GM18502 (cell line): ENCODE results near the gene OSBPL7.
A peak's percentile ranks its signal among the peaks of the same experiment; 100 is the strongest.

Experiments used
- ATAC-seq: cut with Tn5 transposase; IDR thresholded peaks from one replicate; pipeline ENCODE4 v1.9.1; 2021; ENCODE audit warnings: mild to moderate bottlenecking; ENCODE audit not compliant: unreplicated experiment, poor library complexity

The OSBPL7 gene

DNA sequence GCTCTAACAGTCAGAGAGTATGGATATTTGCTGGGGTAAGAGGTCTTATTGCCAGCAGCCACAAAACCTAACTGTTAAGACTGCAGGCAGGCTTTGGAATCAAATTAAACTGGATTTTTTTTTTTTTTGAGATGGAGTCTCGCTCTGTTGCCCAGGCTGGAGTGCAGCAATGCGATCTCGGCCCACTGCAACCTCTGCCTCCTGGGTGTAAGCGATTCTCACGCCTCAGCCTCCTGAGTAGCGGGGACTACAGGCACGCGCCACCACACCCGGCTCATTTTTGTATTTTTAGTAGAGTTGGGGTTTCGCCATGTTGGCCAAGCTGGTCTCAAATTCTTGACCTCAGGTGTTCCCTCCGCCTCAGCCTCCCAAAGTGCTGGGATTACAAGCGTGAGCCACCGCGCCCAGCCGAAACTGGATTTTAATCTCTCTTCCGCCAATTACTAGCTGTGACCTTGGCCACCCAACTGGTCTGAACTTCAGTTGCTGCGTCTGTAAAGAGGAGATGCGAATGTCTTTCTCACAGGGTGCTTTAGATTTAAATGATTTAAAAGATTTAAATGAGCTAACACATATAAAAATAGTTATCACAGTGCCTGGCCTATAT lies 8.9 kb upstream of the OSBPL7 start:
- ATAC-seq = no peak

DNA sequence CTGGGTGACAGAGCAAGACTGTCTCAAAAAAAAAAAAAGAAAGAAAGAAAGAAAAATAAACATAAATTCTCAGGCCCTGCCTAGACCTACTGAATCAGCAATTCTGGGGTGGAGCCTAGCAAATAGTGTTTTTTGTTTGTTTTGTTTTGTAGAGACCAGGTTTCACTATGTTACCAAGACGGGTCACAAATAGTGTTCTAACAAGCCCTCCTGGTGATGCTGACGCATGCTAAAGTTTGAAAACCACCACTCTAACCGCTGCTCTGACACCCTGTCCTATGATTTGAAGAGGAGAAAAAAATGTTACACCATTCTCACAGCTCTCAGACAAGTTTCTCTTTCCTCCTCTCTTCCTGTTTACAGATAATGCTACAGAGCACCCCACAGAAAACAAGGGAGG lies 8.3 kb upstream of the OSBPL7 start:
- no peak for ATAC-seq

DNA sequence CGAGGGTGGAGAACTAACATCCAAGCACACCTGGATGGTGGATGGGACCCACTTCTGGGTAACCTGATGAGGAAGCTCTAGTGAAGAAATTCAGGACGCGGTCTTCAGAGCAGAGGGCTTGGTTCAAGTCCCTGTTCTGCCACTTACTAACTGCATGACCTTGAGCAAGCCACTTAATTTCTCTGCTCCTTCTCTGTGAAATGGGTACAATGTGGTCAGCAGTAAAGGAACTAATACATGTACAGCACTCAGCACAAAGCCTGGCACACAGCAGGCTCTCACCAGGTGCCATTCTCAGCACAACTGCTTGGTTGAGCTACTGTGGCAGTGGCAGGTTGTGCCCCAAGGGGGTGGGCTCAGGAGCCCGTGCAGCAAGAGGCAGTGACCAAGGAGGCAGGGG lies 1.9 kb upstream of the OSBPL7 start:
- no peak for ATAC-seq

DNA sequence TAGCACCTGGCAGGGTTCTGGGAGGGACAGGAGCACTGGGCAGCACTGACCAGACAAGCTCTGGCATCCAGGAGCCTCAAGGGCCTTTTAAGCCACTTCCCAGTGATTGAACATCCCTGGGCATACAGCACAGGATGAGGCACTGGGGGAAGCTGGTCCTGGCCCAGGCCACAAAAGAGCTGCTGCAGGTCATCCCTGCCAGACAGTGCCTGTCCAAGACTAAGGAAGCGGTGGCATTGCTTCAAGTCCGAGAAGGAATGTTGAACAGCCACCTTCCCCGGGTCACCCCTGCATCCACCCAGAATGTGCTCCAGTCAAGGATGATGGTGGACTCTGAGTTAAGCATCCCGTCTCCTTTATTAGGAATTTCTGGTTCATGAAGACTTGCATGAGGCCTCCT lies 1.2 kb upstream of the OSBPL7 start:
- ATAC-seq = no peak

DNA sequence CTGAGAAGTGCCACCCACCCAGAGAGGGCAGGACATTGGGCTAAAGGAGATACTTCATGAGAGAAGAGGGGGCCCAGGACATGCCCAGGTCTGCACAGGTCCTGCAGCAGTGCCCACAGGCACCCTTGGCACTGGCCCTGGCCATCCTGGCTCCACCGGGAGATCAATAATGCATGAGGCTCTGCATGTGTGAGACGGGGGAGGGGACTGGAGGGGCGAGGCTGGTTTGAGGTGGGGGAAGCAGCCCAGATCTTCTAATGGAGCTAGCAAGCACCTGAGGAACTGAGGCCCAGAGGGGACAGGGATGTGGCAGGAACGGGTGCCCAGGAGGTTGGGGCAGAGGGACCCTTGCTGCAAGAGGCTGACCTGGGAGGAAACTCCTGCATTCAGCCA lies 567 bp downstream of the OSBPL7 start:
- peak; percentile 12 for ATAC-seq

DNA sequence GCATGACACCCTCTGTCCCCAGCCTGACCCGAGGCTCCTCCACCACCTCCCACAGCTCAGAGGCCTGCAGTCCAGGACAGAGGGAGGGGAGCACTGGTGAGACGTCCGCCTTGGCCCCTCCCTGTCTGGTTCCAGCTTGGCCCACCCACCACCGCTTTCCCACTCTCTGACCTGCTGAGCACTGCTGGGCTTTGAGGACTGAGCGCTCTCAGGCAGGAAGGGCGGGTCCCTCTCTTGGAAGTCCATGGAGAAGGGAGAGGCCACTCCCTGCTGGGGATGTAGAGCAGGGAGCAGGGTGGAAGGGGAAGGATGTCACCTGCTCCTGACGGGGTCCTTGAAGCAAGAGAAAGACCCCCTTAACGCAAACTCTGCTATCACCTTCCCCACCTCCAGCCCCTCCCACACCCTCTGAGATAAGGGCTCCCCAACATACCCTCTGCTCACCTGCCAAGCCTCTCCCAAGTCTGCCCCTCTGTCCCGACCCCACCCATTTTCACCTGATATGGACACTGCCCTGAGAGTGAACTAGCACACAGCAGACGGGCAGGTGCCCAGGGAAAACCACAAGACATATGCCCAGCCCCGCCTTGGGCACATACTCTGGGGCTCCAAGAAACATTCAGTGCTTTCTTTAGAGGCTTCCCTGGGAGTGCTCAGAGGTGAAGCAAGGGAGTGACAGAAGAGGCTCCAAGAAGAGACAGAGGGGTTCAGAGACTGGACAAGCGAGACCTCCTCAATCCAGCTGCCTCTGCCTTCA lies 1.4 kb downstream of the OSBPL7 start:
- no peak for ATAC-seq

DNA sequence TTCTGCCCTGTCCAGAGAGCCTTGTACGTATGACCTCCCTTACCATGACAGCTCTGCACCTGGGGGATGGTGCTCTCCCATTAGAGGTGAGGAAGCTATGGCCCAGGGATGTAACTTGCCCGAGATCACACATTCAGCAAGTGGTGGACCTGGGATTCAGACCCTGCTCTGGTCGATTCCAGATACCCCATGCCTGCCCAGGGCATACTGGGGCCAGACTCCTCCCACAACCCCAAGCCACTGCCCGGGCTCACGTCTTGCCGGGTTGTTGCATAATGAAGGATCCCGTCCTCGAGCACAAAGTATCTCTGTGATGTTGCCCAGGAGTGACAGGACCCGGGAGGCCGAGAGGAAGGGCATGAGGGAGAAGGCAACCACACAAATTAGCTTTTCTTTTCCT lies 2.1 kb downstream of the OSBPL7 start:
- ATAC-seq = no peak

DNA sequence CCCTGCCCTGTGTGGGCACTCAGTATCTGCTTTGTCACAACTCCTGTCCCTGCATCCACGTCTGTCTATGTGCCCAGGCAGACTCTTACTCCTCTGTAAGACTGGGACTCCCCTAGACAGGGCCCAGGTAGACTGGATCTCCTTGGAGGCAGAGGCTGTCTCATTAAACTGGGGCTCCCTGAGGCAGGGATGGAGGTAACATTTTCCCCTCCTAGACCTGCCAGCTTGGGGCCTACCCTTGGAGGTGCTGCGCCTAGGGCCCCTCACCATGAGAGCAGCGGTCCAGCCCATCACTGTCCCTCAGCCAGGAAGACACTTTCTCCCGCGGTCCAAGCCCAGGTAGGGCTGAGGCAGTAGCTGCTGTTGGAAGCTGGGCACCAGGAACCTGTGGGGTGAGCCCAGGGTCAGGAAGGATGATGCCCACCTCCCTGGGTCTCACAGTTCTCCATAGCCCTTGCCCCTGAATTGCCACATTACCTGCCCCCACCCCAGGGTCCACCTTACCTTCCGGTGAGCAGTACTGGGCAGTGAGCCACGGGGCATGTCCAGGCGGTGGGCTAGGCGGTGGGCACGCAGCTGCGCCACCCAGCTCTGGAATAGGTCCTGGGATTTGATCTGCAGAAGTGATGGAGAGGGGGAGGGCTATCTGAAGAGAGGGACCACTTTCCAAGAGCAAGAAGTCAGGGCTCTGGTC lies 3.4 kb downstream of the OSBPL7 start:
- ATAC-seq = no peak

DNA sequence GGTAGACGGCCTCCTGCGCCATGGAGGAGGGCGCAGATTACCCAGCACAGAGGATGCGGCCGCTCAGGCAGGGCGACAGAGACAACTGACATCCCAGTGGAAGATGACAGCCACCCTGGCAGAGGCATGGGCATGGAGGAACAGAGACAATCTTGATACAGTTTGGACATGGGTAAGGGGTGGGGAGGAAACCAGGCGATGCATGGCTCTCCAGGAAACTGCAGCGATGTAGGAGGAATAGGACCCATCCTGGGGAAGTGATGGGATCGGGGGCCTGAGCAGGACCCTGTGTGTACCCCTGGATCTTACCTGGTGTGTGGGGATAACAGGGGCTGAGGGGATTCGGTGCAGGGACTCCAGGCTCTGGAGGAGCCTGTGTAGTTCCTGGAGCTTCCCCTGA lies 4.6 kb downstream of the OSBPL7 start:
- no peak for ATAC-seq

DNA sequence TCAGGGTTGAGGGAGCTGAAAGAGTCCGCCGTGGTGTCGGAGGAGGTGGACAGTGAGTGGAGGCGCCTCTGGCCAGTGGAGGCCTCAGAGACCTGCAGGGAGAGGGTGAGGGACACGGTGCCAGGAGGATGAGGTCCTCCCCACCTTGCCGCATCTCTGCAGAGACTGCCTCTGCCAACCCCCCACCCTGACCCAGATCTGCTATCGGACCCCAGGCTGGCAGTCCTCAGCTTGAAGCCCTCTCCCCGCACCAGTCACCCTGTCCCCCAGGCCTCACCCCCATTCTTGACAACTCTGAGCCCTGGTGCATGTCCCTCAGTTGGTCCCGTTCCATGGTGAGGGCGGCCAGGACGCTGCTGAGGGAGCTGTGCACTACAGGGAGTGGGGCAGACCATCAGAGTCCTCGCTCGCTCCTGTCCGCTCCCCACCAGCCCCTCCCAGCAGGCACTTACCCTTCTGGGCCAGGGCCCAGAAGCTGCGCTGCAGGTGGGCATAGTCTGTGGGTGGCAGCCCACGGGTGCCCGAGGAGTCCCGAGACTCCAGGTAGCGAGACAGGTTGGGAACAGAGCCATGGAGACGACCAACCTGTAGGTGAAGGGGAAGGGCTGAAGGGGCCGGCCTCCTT lies 5.4 kb downstream of the OSBPL7 start:
- ATAC-seq = no peak

DNA sequence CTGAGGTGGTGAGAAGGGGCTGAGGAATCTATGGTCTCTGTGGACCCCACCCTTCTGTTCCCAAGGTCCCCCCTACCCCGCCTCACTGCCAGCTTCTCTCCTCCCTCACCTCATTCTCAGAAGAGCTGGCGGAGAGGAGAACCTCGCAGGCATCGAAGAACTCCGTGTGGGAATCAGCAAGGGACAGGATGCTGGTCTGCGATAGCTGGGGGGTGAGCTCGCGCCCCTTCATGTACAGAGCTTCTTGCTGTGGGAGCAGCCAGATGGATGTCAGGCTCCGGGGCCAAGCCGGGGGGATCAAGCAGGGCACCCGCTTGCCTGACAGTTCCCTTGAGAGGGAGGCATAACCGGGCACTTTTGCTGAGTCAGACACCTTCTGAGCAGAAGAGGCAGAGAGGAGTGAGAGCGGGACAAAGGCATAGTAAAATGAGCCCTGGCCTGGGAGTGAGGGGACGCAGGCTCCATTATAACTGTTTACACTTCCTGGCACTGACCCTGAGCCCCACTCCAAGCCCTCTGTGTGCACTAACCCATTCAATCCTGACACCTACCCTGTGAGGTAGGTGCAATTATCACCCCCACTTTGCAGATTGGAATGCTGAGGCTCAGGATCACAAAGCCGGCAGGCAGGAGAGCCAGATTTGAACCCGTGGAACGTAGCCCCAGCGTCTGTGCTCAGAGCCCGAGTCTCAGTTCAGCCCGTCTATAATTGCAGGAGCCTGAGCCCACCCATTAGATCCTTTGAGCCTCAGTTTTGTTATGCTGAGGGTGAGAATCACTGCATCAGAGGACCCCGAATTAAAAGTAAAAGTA lies 6.3 kb downstream of the OSBPL7 start:
- ATAC-seq = no peak

DNA sequence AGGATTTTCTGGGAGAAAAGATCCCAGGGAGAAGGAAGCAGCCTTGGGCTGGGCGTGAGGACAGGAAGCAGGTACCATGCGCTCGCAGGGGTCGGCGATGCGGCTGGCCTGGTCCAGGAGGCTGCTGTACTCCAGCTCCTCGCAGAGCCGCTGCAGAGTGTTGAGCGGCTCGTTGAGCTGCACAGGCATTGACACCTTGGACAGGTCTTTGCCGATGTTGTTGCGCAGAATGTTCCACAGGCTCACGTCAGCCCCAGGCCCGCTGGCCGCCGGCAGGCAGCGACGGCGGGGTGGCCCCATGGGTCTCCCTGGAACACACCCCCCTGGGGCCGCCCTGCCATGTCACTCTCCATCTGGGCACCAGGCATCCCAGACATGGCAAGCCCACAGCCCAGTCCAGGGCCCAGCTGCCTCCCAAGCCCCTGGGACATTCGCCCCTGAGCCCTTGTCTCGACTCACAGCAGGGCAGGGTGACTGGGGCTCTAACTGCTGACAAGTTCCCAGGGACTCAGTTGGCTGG lies 8.0 kb downstream of the OSBPL7 start:
- no peak for ATAC-seq

DNA sequence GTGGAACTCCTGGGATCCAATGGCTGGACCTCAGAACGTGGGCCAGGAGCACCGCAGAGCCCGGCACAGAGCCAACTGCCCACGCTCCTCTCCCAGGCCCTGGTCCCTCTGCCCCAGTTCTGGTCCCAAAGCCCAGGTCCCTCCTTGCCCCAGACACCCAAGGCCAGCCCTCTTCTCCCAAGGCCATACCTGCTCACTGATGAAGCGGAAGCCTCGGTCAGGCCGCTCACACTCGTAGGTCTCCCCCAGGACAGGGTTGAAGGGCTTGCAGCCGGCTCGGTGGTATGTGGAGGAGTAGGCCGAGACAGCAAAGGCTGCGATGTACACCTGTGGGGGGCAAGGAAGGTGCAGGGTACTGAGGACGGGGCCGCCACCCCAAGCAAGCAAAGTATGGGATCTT lies 8.5 kb downstream of the OSBPL7 start:
- no peak for ATAC-seq

DNA sequence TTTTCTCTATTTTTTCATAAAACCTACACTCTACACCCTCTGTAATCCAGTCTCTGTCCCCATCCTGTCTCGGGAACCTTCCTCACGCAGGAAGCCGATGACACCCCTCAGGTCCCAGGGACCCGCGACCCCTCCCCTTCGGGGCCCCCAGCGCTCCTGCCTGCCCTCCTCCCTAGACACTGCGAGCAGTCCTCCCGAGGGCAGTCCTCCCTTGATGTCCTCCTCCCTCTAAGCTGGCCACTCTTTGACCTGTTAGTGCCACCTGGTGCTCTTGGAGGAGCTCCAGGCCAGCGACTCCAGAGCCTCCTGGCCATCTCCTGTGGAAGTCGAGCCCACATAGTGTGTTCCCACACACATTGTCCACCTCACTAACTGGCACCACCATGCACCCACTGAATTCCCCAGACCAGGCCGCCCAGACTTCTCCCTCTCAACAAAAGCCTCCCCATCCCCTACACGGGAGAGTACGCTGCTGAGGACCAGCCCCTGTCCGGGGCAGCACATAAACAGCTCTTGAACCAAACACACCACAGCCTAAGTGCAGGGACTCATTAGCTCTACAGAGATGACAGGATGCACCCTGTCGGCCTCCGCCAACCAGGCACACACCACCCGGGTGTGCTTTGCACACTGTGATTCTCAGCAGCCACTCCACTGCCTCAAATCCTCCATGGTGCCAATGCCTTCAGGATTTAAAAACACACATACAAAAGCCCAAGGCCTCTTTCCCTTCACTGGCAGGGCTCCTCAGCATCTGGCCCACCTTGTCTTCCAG lies 9.3 kb downstream of the OSBPL7 start:
- no peak for ATAC-seq

DNA sequence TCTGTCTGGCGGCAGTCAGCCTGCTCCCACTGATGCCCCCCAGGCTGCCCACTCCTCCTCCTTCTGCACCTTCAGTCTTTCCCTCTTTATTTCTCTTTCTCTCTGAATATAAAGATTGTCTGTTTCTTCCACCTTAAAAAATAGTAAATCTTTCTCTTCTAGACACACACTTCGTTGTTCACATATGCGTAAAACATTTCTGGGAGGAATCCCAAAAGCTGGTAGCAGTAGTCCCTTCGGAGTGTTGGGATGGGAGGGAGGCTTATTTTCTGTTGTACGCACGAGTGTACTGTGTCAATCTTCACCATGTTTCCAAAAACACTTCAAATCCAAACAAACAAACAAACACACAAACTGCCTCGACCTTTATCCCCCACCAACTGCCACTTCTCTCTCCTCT lies 9.9 kb downstream of the OSBPL7 start:
- no peak for ATAC-seq

DNA sequence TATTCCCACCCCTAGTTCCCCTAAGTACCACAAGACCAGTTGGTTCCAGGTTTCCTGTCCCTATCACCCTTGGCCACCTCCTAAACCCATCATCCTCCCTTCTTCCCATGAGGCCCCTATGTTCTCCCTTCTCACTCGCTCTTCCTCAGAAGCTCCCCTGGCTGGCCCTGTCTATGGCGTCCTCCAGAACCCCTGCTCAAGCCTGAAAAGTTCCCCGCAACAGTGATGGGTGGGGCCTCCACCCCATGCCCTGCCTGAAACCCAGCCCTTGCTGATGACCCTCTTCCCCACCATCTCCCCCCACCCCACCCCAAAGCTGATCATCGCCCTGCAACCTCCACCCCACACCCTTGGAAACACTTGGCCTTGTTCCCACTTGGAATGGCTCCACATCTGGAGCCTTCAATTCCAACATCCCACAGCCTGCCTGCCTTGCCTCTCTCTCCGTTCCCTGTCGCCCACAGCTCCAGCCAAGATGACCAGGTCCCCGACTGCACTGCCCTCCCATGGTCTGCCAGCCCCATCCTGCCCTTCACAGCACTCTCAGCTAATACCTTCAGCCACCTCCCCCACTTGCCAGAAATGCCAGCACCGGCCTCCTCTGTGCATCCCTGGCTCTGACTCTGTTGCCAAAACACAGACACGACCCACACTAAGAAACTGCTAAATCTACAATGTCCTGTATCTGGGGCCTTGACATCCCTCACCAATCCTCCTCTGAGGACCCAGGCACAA lies 10.5 kb downstream of the OSBPL7 start:
- ATAC-seq = no peak

DNA sequence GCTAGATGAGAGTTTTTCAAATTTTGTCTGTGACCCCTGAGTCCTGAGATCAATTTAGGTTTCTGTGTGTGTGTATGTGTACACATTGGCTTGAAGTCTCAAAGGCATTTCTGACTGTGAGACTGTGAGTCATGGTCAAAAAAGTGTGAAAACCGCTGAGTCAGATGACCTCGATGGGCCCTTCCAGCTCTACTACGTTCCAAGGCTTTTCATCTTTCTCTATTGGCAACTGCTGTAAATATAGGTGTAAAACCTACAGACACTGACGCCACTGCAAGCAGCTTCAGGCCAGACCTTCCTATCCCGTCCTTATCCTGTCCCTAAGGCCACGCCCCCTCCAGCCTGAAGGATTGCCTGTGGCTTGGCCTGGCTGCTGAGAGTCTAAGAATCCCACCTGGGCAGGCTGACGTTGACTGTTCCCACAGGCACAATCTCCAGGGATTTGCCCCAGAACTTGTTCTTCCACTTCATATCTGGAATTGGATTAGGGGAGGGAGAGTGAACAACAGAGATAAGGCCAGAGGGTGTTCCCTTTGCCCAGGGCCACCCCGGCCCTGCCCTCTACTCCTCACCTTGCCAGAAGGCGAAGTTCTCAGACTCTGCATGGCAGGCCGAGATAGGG lies 11.3 kb downstream of the OSBPL7 start:
- ATAC-seq = no peak

DNA sequence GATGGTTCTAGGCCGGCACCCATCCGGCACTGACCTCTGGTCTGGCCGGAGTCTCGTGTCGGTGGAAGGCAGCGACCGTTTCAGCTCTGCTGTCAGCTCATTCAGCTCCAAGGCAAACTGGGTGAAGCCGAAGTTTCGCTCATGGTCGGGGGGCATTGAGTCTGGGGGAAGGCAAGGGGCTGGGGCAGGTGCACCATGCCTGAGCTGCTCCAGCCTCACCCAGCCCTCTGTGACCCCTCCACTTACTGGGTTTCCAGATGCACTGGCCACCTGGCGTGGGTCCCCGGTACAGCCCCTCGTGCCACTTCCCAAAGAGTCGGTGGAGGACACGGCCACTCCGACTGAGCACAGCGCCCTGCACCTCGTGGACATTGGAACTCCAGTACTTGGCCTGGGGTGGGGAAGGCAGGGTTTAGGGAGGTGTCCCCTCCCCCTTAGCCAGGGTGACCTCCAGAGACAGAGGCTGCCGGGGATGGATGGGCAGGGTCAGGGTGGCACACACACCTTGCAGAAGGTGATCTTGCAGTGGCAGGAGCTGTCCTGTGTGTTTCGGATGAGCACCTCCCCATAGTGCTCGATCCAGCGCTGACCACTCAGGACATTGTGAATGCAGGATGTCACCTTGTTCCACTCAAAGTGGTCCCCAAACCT lies 12.6 kb downstream of the OSBPL7 start:
- ATAC-seq = no peak
